Posterior cingulate gyrus (tissue), 11 donors: ENCODE measurements around the gene SRSF7.
A peak's percentile ranks its signal among the peaks of the same experiment; 100 is the strongest.
"Not testable (repeated sequence)": the region's sequence is repeated elsewhere in the genome, so short reads cannot be mapped to it uniquely, and the experiment has no call there.

Experiments
- DNase-seq, 10 donors: peaks; one replicate each; pipeline versions ENCODE4 v3.0.0 to v3.0.0-alpha.2; 2020 to 2021; ENCODE audit warnings: mixed read lengths in 3 of 10
- intact Hi-C: fragments of 100-400 bp; cut with DNase I; formaldehyde crosslinking; loops from one replicate; pipeline ENCODE4 v1.15.1; 2023

Gene SRSF7

GRCh38 chr2:38735999-38736320 is 15.2 kb downstream of the SRSF7 start:
- no peak for DNase-seq
- intact Hi-C loops = no loop called here

DNA sequence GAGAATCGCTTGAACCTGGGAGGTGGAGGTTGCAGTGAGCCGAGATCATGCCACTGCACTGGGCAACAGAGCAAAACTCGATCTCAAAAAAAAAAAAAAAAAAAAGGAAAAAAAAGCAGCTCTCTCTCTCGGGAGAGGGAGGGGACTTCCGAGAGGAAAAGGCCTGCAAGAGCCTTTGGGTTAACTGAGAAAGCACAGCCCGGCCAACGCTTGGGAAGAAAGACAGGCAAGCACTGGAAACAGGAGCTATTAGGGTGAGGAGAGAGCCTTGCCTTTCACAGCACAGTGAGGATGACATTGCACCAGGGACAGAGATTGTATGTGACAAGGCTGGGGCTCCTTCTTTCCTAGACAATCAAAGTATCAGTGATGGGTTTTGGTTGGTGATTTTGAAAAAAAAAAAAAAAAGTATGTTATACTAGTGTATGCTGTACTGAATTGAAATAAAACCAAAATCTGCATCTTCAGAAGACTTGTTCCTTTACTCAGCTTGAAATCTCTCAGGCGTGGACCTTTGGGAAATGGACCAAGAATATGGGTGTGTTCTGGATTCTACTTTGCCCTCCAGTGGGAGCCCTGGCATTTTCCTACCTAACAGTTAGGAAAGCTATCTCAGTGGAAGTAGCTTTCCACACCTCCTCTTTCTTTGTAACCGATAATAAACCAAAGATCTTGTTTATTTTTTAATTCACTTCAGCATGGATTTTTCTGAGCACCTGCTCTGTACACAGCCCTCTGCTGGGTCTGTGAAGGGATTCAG is 16.7 kb downstream of the SRSF7 start:
- intact Hi-C loops = no loop called here
- DNase-seq = no peak

DNA sequence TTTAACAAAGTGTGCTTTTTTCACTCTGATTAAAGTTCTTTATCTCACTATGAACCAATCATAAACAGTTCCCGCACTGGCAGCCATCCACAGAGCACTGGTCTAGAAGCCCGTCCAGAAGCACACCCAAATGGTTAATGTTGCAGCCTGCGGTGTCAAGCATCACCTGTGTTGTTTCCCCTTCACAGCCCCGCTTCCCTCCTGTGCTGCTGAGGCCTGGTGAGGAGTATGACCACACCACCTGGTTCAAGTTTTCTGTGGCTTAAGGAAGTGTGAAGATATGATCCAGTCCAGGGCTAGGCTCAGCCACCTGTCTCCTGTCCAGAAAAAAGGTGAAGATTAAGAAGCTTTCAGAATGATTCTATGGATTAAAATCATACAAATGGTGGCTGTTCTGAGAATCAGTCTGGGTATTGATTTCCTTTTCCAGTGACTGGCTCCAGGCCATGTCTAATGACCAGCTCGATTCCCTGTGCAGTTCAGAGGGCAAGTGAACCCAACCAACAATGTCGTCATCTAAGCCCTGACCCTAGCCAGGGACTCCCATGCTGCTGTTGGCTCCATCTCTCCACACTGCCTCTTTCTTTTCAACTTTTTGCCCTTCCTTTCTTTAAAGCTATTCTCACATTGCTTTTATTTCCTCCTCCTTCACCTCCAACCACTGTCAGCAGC is 17.7 kb downstream of the SRSF7 start:
- no peak for DNase-seq
- intact Hi-C loops = no loop called here

GRCh38 chr2:38731684-38732221 is 19.4 kb downstream of the SRSF7 start:
- intact Hi-C loops = no loop called here
- DNase-seq = no peak

GRCh38 chr2:38731090-38731489 is 20.1 kb downstream of the SRSF7 start:
- intact Hi-C loops = no loop called here
- no peak for DNase-seq

DNA sequence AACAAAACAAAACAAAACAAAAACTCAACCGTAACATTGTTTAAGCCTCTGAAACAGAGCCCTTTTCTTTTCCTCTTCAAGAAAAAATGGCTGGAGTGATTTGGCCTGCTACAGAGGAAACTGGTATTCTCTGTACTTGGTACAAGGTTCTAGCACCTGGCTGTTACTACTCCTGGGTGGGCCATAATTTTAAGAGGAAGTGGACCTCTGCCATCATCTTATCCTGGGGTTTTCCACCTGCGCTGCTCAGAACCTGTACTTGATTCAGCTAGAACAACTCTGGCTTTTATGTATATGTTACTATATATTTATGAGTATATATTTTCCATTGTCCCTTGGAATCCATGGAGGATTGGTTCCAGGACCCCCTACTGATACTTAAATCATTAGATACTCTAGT is 22.5 kb downstream of the SRSF7 start:
- DNase-seq = no peak
- intact Hi-C loops = loop anchor here (5.0 to 10.0 kb wide), 2 partner anchors 146 to 414 kb away; no protein-coding TSS in a partner anchor

DNA sequence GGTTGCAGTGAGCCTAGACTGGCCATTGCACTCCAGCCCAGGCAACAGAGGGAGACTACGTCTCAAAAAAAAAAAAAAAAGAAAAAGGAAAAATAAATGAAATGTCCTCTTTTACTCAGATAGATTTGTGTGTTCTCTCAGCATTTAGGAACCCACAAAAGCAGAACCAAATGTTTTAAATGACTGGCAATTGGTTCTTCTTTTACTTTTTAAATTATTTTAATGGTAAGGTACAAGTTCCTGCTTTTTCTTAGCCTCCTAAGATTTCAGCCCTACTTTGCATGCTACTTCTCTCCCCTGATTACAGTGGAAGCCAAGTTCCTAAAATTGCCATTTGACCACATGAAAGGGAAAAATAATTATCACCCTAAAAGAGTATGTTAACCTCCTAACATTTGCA is 23.5 kb downstream of the SRSF7 start:
- no peak for DNase-seq
- intact Hi-C loops = loop anchor here (5.0 to 10.0 kb wide), 2 partner anchors 145 to 413 kb away; no protein-coding TSS in a partner anchor

- no peak for DNase-seq
Measured at GRCh38 chr2:38723173-38723572, 28.0 kb downstream of the SRSF7 start.

GRCh38 chr2:38722271-38723061 is 28.7 kb downstream of the SRSF7 start:
- no peak for DNase-seq
- intact Hi-C loops = loop anchor here (10.0 kb wide), 1 partner anchor 408 kb away; no protein-coding TSS in a partner anchor

More at GRCh38 chr2:38723173-38723572, 28.0 kb downstream of the SRSF7 start:
- intact Hi-C loops = loop anchor here (10.0 kb wide), 1 partner anchor 408 kb away; no protein-coding TSS in a partner anchor

- intact Hi-C loops = loop anchor here (10.0 kb wide), 1 partner anchor 406 kb away; no protein-coding TSS in a partner anchor
Measured at GRCh38 chr2:38720613-38721241, 30.4 kb downstream of the SRSF7 start.

GRCh38 chr2:38719706-38720105 is 31.5 kb downstream of the SRSF7 start:
- intact Hi-C loops = loop anchor here (10.0 kb wide), 1 partner anchor 405 kb away; no protein-coding TSS in a partner anchor

More at GRCh38 chr2:38720613-38721241, 30.4 kb downstream of the SRSF7 start:
- peak in 7 of 10 donors; percentile 13 to 92 (median 48) for DNase-seq

GRCh38 chr2:38718601-38719000 is 32.6 kb downstream of the SRSF7 start:
- DNase-seq = no peak
- intact Hi-C loops = no loop called here

More at GRCh38 chr2:38719706-38720105, 31.5 kb downstream of the SRSF7 start:
- DNase-seq = no peak

DNA sequence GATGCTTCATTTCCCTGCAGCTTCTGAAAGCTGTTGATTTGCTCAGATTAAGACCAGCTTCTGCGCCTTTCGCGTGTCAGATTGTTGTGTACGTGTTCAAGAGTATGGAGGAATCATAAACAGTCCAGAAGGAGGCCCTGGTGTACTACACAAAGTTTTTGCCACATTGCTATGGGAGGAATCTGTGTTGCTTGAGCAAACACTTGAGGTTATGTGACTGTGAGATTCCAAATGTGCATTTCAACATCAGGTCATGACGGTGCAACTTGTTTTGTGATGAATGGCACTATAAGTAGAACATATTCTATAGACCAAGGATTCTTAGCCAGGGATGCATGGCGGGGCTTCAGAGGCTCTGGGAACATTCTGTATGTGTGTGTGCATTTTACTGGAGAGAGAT is 35.0 kb downstream of the SRSF7 start:
- intact Hi-C loops = no loop called here
- no peak for DNase-seq

DNA sequence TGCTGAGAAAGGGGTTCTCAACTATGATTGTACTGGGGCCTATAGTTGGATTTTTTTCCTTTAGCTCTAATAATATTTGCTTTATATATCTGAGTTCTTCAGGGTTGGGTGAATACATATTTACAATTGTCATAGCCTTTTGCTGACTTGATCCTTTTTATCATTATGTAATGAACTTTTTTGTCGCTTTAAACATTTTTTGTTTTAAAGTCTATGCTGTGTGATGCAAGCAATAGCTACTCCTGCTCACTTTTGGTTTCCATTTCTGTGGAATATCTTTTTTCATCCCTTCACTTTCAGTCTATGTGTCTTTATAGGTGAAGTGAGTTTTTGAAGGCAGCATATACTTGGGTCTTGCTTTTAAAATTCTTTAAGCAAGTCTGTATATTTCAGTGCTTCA is 36.2 kb downstream of the SRSF7 start:
- intact Hi-C loops, DNase-seq: not testable (repeated sequence)

DNA sequence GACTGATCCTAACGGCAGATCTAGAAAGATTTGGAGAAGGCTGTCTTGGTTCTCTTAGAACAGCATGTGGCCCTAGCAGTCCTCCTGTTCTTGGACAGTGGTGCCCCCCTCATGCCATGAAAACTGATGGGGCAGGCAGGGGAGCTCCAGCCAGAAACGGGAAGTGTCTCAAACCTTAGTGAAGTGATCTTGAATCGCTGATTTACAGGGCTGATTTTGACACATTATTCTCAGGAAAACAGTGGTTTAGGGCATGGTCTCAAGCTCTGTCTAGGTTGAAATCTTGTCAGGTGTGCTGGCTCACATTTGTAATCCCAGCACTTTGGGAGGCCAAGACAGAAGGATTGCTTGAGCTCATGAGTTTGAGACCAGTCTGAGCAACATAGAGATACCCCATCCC is 37.8 kb downstream of the SRSF7 start:
- intact Hi-C loops = no loop called here
- DNase-seq = no peak

- no peak for DNase-seq
- intact Hi-C loops = no loop called here
Measured at GRCh38 chr2:38712871-38713270, 38.3 kb downstream of the SRSF7 start.

DNA sequence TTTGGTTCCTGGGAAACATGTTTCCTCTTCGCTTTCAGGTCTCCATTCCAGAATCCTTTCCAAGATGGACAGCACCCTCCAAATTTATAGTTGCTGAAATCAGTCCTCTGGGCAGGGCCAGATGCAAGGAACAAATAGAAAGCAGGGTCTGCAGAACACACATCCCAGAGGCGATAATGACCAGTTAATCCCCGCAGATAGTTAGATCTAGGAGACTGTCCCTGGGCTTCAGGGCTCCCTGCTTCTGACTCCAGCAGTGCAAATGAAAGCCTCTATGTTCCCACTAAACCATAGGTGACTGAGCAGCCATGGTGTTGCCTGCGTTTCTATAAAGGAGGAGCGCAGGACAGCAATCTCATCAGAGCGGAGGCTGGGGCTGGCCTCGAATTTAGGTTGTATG is 38.7 kb downstream of the SRSF7 start:
- DNase-seq = no peak
- intact Hi-C loops = no loop called here

DNA sequence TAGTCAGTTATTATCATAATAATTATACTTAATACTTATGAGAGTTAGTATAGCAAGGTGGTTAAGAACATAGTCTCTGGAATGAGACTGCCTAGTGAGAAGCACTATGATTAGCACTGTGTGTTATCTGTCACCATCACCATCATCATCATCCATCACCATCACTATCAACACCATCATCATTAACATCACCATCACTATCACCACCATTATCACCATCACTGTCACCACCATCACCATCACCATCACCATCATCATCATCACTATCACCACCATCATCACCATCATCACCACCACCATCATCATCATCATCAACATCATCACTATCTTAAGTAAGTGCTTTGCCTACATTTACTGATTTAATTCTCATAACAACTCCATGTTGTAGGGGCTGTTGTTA is 39.6 kb downstream of the SRSF7 start:
- intact Hi-C loops = no loop called here

DNA sequence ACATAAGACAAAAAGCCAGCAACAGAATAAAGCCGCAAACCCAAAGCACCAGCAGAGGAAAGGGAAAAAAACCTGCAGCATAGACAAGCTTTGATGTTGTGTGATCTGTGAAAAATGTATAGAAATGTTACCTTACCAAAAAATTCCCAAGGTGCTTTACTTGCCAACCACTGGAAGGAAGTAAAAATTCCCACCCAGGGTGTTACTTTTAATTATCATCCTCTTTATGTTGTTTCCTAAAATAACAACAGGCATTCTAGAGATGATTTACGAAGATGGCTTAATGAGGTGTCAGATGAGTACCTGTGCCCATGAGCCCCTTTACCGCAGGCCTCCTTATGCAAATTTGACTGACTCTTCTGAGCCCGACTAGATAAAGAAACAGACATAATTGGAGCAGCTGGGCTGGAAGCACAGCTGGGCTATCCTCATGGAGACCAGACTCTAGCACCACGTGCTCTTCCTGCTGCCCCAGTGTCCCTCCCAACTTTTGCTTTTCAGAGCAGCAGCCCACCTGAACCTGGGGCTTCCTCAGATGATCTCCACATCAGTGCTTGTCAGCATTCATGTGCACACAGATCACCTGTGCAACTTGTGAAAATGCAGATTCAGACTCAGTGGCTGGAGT is 41.5 kb downstream of the SRSF7 start:
- intact Hi-C loops = no loop called here
- DNase-seq = no peak

More for the DNA sequence above, 39.6 kb downstream of the SRSF7 start:
- no peak for DNase-seq
